ENCODE results near the gene IL33.

The IL33 gene

DNA sequence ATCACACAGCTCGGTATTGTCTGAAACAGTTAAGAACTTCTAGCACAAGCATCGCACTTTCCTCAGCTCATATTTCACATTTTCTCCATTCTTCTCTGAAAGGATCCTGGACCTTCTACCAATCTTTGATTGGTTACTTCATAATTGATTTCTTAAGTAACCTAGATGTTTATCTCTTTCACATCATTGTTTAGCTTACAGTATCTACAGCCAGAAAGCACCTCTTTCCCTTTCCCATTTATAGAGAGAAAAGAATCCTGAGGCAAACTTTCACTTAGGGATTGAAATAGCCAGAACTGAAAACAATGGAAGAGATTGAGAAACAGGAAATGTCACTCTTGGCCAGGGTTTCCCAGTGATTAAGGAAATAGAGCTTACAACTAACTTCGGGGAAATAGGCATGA is 2.5 kb downstream of the IL33 start:
- DNase-seq, result no peak

GRCh38 chr9:6219040-6219439 is 3.4 kb downstream of the IL33 start:
- no peak for DNase-seq

DNA sequence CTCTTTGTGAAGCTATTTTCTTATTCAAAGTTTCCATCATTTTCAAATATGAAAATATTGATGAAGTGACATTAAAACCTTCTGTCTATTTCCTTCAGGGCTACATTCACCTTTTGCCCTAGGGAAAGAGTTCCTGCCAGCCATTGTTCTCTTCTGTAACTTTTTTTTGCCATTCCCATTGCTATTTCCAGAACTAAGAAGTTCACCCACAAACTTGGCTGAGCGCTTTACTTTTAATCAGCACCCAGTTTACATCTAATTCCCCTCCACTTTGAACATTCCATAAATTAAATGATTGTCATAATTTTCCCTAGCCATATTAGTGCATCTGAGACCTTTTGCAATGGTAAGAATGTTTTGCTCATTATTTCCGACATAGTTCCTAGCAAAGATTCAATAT is 4.4 kb downstream of the IL33 start:
- DNase-seq, result no peak

DNA sequence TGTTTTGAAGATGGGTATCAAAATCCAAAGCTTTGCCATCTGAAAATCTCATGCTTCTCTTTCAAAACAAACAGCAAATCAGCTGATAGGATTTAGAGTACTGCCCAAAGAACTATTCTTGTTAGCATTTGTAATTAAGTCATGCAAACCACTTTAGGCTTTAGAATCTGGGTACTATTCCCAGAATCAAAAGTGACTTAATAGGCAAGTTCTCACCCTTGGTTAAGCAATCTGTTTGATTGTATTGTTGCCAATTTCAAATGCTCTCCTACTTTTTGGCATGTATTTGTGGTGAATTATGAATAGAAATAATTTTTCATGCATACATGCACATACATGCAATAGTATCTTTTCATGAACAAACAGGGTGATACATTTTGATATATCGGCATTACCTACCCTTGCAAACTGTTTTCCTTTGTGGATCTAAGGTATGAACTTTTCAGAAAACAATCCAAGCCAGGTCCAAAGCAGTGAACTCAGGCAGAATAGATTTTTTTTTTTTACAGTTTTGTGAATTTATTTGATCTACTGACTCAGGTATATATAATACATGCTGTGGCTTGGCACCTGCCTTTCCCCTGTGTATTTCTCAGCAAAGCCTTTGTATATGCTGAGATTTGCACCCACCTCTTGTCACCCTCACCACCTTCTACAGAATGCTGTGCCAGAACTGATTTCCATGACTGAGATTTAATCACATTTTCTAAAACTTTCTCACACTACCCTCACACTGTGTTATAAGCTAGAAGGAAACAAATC is 9.0 kb downstream of the IL33 start:
- DNase-seq, result no peak

DNA sequence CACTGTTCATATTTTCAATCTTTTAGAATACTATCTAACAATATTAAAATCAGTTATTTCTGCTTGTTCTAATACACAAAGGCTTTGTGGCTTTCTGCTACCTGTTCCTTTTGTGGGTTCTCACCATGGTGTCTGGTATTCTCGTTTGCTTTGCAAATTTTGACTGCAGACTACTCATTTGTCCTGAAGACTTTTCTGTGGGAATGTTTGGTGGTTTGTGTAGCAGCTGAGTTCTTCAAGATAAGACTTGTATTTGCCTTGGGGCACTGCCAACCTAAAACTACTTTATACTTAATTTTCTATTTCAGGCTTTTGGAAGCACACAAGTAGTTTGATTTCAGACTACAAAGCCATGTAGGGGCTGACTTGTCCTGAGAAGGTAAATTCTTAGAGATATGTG is 11.1 kb downstream of the IL33 start:
- DNase-seq, result peak; percentile 35

DNA sequence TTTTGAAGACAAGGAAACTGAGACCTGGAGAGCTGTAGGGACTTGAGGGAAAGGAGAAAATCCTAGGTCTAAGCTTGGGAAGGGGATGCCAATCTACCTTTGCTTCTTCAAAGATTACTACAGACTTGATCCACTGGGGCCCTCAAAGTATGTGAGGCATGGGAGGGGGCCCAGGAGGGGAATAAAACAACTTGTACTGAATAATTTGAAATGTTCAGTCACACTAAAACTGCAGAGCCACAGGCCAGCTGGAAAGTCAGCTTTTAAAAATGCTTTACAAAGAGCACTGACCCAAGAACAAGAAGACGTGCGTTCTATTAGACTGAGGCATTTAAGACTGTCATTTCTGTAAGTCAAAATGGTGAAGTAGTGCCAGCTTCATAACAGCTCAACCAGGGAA is 13.6 kb downstream of the IL33 start:
- DNase-seq, result no peak

- DNase-seq, result peak; percentile 10
Measured at GRCh38 chr9:6229619-6230018, 14.0 kb downstream of the IL33 start.

DNA sequence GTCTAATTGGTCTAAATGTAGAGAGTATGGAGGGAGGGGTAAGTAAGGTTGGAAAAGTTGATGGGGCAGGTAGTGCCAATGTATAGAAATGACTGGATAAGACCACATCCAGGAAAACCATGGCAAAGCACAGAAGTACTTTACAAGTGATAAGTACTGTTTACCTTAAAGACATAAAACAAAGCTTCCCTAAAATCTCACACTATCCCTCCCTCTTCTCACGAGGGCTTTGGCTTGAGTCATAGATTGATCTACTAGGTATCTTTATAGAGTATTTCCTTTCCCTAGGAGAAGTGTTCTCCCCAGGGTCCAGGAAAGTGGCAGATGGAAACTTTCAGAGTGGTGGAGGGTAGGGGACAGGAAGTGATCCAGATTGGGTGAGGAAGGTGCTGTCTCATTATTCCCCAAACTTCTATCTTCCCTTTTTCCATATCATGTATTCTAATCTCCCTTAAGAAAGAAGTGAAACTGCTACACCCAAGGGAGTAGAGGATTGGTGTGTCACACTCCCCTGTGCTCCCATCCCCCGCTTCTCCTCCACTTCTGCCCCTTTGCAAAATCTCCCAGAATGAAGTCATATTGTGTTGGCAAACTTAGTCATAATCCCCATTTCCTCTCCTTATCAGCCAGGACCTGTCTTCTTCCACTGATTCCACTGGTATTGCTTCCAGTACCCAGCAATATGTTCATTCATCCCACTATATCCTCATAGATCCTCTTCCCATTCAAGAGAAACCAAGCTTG is 14.6 kb downstream of the IL33 start:
- DNase-seq, result peak; percentile 61

DNA sequence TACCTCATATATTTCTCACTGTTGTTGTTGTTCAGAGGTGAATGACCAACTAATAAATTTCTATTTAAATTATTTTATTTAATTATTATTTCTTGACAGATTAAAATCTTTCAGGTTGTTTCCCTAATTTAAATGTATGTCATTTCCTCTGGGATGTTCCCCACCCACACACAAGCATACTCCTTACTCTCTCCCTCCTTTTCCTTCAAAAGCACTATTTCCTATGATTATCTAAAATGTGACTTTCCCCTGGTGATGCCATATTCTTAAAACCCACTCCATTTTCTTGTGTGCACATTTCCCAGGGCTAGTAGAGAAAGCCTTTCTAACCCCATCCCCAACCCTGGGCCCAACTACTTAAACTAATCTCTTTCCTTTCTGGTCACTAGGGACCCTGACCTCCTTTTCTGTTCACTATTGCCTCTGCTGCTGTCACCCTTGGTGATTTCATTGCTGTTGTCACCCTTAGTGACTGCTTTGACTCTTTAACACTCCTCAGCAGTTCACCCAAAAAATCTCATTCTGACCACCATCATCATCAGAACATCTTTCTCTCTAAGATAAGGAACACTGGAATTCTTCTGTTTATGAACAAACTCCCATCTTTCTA is 16.8 kb downstream of the IL33 start:
- no peak for DNase-seq

DNA sequence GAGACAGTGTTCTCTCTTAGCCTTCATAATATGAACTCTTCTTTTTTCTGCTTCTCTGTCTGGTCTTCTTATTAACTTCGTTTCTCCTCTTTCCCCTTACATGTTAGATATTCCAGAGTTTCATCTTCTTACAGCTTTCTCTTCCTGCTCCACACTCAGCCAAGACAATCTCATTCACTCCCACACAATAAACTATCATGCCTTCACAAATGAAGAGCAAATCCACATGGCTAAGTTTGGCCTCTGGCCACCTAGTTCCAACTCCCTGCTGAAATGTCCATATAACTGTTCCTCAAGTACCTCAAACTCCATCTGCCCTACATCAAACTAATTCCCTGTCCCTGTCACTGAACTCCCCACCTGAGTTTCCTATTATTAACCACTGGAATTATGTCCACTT is 18.4 kb downstream of the IL33 start:
- no peak for DNase-seq

DNA sequence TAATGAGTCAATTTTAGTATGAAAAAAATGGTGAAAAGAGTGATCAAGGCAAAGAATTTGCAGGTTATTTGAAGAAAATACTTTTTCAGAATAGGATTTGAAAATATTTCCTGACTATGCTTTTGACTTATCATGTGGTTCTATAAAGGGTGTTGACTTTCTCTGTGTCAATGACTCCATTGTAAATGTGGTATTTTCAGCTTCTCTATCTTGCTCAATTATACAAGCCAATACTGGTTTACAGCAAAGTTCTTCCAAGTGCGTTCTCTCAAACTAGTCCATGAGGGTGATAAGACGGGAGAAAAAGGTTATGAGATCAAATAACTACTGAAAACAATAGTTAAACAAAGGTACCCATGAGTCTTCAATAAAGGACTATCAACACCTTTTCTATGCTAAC is 21.7 kb downstream of the IL33 start:
- no peak for DNase-seq

GRCh38 chr9:6239048-6239461 is 23.4 kb downstream of the IL33 start:
- peak; percentile 51 for DNase-seq

DNA sequence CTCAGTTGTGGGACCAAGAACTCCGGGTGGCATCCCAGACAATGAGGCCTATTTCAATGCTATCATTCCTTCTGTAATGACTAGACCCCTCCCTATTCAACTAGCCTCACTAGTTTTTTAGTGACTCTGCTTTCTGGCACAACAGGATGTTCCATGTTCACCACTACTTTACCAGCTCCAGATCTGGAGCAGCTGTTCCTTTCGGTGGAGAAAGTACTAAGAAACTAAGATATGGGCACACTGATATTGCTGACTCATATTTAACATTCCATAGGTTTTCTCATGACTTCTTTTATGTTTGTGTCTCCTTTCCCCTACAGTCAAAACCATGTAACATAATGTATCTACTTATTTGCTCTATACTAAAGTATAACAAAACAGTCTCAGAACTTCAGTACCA is 24.1 kb downstream of the IL33 start:
- DNase-seq, result peak; percentile 4

- DNase-seq, result peak; percentile 16
Measured at GRCh38 chr9:6243746-6244145, 28.1 kb downstream of the IL33 start.

GRCh38 chr9:6247266-6247665 is 31.7 kb downstream of the IL33 start:
- DNase-seq, result no peak

- no peak for DNase-seq
Measured at GRCh38 chr9:6268826-6269397, 53.3 kb downstream of the IL33 start.

DNA sequence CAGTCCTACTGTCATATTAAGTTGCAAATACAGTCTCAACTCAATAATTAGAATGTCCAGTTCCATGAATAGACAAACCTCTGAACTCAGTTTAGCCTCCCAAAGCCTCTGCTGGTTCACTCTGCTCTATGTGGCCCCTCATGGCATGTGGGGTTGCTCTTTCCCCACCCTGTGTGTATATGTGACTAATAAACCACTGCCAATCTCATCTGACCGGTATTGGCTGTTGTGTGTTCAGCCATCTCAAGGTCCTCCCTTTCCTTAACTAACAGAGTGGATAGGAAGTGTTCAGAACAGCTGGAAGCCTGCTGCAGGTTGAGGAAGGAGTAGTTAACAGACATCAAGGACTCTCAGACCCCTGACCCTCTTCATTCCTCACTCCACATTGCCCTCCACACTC is 55.3 kb downstream of the IL33 start:
- DNase-seq, result no peak

DNA sequence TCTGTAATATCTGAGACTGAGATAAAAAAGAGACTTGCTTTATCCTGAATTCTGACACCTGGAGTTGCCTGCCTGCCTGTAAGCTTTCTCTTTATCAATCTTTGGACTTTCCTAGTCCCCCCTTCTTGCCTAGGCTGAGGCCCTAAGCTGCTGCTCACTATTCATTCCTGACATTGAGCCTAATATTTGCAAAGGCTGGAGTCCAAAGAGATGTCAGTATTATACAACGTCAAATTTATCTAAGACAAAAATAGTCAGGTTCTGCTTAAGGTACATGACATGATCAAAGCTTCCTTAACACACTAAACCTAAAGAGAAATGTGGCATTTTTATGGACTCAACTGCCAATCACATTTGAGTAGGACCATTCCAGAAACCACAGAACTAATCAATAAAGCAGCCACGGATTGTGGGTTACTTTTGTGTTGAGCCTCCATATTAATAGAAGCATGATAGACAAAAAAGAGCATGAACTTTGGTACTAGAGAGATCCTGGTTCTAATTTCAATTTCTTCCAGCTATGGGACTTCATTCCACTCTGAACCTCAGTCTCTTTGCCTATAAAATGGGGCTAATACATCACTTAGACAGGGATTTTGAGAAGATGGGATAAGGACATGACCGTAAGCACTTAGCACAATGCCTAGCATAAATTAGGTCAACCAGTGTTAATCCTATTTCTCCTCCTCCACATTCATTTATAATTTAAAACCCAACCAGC is 56.1 kb downstream of the IL33 start:
- DNase-seq, result no peak

GRCh38 chr9:6272229-6272598 is 56.6 kb downstream of the IL33 start:
- peak; percentile 1 for DNase-seq

DNA sequence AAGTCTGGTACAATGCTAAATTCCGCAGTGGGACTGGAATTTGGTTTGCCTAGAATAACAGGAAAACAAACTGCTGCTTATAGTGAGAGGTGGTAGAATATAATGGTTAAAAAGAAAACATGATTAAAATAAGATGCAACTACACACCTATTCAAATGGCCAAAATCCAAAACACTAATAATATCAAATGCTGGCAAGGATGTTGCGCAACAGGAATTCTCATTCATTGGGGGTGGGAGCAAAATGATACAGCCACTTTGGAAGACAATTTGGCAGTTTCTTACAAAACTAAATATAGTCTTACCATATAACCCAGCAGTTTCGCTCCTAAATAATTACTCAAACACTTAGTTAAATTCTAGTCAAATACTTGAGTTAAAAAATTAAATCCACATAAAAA is 61.8 kb downstream of the IL33 start:
- DNase-seq, result no peak

DNA sequence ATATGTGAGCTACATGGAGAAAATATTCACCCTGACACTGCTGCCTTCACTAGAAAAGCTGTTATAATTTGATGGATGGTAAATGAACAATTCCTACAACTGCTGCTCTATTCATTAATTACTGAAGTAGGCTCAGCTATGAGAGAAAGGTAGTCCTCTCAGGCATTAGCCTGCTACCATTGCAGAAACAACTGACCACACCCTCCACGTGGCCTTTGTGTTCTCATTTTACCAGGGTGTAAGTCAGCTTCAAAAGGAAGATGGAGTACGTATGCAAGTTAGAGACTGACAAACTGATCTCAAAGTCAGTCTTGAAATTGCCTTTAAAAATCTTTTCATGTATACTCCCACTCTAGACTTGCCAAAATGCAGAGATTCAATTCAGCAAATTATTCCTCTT is 86.3 kb downstream of the IL33 start:
- no peak for DNase-seq

- DNase-seq, result peak; percentile 1
Measured at GRCh38 chr9:6302417-6302816, 86.8 kb downstream of the IL33 start.

- DNase-seq, result no peak
Measured at GRCh38 chr9:6304232-6304631, 88.6 kb downstream of the IL33 start.
